NCI-H526 (cell line): ENCODE measurements around the gene BAIAP2.
"Not testable (repeated sequence)": the region's sequence is repeated elsewhere in the genome, so short reads cannot be mapped to it uniquely, and the experiment has no call there.

Experiments
- DNase-seq, 2 experiments: peaks; one replicate each; lab custom pipeline; 2025; lab: John Stamatoyannopoulos, UW

The BAIAP2 gene

GRCh38 chr17:81068411-81069134, 33.6 kb downstream of the BAIAP2 start:
- DNase-seq, result no peak

- DNase-seq, result no peak
Observed at GRCh38 chr17:81069135-81069645, 34.2 kb downstream of the BAIAP2 start.

- DNase-seq, result no peak
Observed at GRCh38 chr17:81070541-81071246, 35.7 kb downstream of the BAIAP2 start.

- no peak for DNase-seq
Observed at GRCh38 chr17:81071761-81072741, 37.1 kb downstream of the BAIAP2 start.

- DNase-seq, result no peak
Observed at GRCh38 chr17:81073967-81074839, 39.3 kb downstream of the BAIAP2 start.

- peak in 1 of 2 experiments; percentile 40 for DNase-seq
Observed at GRCh38 chr17:81074875-81075274, 39.9 kb downstream of the BAIAP2 start.

- DNase-seq, result no peak
Observed at GRCh38 chr17:81075307-81075706, 40.4 kb downstream of the BAIAP2 start.

- DNase-seq, result no peak
Observed at GRCh38 chr17:81076141-81076679, 41.3 kb downstream of the BAIAP2 start.

- not testable (repeated sequence) for DNase-seq
Observed at GRCh38 chr17:81078026-81078913, 43.3 kb downstream of the BAIAP2 start.

GRCh38 chr17:81080019-81080418, 45.1 kb downstream of the BAIAP2 start:
- no peak for DNase-seq

- no peak for DNase-seq
Observed at GRCh38 chr17:81081222-81082176, 46.5 kb downstream of the BAIAP2 start.

GRCh38 chr17:81082177-81083073, 47.5 kb downstream of the BAIAP2 start:
- no peak for DNase-seq

- no peak for DNase-seq
Observed at GRCh38 chr17:81083125-81083765, 48.3 kb downstream of the BAIAP2 start.

GRCh38 chr17:81084680-81085419, 49.9 kb downstream of the BAIAP2 start:
- no peak for DNase-seq

- no peak for DNase-seq
Observed at GRCh38 chr17:81085420-81085911, 50.5 kb downstream of the BAIAP2 start.
